Activated effector memory CD4-positive, alpha-beta T cell treated with Interleukin-2 at 50 U/mL for 16 hours (primary cell): ENCODE data around the gene GORASP1.

Experiments used
- DNase-seq: peaks from one replicate; pipeline ENCODE4 v3.0.0-alpha.2; 2020

Gene GORASP1

GRCh38 chr3:39124876-39125840 lies 17.7 kb upstream of the GORASP1 start:
- DNase-seq: no peak

DNA sequence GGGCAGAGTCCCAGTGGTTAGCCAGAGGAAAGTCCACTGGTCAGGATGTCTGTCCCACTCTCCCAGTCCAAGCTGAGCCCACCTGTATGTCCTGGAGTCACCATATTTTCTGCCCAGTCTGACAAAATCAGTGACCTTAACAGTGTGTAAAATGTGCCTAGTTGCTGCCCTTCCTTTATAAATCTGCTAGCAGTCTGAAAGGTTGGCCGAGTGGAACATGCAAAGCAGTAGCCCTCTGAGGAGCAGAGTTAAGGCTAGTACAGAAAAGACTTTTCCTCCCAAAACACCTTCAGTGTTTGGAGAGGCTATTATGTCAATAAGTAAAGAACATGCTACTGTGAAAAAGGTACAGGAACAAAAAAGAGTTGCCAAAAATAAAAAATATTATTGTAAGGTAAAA lies 15.4 kb upstream of the GORASP1 start:
- no peak for DNase-seq

- DNase-seq: no peak
Measured at GRCh38 chr3:39121621-39122020, 14.2 kb upstream of the GORASP1 start.

- DNase-seq: no peak
Measured at GRCh38 chr3:39118931-39119660, 11.7 kb upstream of the GORASP1 start.

- no peak for DNase-seq
Measured at GRCh38 chr3:39118079-39118478, 10.7 kb upstream of the GORASP1 start.

DNA sequence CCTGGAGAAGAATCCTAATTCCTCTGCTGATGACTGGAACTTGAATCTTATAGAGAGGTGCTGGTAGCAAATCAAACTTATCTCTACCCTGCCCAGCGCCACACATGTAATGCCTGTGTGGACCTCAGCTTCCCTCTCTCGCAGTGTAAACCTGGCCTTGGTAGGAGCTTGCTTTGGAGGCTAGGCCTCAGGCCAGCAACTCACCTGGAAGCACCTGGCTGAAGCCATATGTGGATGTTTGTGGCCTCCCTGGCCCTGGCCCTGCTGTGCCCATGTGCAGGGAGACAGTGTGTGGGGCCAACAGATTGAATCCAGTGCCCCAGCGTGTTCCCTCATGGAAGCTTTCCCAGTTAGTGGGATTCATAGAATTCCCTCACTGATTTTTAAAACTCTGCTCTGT lies 8.4 kb upstream of the GORASP1 start:
- DNase-seq: no peak

DNA sequence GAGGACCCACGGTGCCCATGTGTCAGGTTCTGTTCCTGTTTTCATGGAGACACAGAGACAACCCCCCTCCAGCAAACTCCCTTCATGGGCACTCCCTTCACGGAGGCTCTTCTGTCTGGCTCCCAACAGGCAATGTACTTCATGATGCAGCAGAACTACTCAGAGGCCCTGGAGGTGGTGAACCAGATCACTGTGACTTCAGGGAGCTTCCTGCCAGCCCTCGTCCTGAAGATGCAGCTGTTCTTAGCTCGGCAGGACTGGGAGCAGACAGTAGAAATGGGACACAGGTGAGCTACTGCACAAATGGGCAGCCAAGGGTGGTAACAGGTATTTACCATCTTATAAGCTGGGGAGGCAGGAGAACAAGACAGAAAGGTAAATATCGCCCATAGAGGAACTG lies 7.0 kb upstream of the GORASP1 start:
- DNase-seq: no peak

- no peak for DNase-seq
Measured at GRCh38 chr3:39113291-39113690, 5.9 kb upstream of the GORASP1 start.

GRCh38 chr3:39112535-39112934 lies 5.1 kb upstream of the GORASP1 start:
- DNase-seq: no peak

DNA sequence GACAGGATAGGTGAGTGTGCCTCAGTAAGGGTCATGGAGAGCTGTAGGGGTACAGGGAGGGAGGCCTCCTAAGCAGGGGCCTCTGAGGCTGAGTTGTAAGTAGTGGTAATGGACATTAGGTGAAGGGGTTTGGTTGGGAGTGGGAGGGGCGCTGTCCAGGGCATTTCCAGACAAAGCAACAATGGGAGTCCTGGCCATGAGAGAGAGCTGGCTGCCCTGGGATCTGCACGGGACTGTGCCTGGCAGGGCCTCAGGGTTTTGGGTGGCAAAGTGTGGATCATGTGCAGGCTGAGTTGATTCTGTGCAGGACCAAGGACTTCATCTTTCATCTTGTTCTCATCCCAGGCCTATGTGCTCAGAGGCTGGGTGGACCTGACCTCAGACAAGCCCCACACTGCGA lies 4.7 kb upstream of the GORASP1 start:
- DNase-seq: no peak

- DNase-seq: no peak
Measured at GRCh38 chr3:39110041-39110639, 2.7 kb upstream of the GORASP1 start.

- no peak for DNase-seq
Measured at GRCh38 chr3:39109086-39109485, 1.7 kb upstream of the GORASP1 start.

DNA sequence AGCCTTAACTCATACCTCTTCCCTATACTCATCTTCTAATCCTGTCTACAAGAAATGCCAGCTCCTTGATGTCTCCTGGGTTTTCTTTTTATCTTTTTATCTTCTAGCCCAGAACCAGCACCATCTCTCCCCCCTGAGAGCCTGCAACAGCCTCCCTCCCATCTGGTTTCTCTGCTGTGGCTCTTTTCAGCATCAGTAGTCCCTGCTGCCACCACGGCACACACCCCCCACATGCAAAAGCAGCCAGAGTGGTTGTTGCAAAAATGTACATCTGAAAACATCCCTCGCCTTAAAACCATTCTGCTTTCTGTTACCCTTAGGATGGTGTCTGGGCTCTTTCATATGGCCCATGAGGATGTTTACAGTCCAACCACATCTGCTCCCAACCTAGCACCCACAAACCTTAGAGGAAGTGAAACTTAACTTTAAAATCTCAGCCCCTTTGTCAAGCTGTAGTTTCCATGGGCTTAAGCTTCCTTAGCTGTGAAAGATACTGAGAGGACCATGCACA lies 828 bp upstream of the GORASP1 start:
- no peak for DNase-seq

DNA sequence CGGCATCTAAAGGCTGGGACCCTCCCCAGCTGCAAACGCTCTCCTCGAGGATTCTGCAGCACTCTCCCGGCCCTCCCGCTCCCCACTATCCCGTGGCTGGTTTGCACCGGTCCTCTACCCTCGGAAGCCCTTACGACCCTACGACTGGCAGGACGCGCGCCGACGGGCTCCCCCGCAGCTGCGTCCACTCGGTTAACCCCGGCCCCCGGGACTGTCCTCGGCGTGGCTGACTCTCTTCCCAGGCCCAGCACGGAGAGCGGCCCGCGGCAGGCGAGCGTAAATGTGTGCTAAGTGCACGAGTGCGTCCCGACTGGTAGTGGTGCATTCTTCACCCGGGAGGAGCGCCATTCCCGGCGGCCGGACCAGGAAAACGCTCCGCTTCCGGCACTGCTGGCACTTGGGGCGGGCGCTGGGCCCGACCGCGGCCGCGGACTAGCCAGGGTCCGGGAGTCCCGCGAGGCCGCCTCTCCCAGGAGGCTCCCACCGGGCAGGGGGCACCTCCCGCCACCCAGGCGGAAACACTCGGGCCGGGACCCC lies 508 bp downstream of the GORASP1 start:
- no peak for DNase-seq

DNA sequence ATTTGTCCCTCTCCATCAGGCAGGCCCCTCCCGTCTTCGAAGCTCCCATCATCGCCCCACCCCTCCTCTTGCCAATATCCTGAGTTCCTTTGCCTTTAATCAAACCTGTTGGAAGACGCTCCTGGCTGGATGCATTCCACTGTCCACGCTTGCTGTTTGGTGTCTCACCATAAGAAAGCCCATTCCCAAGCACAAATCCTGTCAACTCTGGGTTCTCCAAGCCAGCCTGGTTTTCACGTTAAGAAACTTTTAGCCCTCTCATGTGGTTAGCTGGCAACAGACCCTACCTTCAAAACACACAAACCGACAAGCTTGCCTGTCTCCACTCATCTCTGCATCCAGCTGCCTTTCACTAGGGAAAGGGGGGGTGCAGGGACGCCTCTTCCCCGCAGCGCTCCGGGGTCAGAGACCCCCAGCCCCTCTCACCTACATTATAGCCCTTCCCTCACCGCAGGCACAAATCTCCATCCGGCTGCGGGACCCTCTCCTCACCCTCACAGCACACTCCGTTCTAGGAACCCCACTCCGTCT lies 1.1 kb downstream of the GORASP1 start:
- DNase-seq: no peak

GRCh38 chr3:39105687-39106063 lies 1.8 kb downstream of the GORASP1 start:
- DNase-seq: no peak

DNA sequence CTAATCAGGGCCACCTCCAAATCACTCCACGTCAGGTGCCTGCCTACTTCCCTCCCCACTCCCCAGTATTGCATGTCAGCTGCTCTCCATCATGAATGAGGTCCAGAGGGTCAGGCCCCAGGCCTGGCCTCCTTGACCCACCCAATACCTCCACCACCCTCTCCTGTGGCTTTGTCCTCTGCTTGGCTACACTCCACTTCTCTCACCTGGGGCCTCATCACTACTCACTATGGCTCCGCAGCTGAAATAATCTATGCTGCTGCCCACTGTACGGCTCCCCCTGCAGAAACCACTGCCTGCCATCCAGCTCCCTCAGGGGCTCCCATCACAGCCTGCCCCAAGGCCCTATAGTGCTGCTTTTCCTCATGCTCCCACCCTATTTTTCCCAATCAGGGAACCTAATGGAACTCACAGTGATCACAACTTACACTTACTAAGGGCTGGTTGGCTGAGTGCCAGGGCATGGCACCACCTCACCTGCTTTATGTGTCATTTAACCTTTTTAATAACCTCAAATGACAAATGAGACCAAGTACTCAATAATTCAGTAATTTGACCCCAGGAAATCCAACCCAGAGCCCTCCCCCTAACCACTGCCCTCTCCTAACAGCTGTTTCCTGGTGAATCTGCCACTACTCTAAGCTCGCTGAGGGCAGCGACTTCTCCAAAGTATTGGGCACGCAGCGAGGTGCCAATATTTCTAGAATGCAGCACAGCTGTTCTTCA lies 2.3 kb downstream of the GORASP1 start:
- no peak for DNase-seq

DNA sequence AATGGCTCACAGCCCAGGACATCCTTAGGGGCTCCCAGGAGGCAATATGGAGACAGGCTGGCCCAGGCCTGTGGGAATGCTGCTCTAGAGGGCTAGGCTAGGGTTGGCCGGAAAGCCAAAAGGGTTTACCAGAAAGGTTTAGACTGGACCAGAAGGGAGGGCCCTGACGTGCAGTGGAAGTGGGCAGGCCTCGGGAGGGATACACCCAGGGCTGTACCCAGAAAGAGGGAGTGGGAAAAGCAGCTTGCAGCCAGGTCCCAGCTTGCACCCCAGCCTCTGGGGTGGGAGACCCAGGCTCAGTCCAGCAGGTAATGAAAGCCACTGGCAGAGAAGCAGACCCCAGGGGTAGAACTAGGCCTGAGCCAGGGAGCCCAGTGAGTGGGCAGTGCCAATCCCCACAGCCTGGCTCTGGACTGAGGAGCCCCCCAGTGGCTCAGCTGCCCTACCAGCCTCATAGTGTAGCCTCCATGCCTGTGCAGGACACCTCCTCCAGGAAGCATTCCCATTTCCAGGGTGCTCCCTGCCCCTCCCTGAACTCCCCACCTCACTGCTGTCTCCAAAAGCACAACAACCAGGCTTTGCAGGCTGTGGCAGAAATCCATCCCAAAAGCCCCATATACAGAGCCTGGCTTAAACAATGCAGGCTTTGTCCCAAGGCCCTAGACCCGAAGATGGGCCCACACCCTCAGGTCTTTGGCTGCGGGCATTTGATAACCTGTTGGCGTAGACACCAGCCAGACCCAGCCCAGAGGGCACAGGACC lies 3.5 kb downstream of the GORASP1 start:
- no peak for DNase-seq

DNA sequence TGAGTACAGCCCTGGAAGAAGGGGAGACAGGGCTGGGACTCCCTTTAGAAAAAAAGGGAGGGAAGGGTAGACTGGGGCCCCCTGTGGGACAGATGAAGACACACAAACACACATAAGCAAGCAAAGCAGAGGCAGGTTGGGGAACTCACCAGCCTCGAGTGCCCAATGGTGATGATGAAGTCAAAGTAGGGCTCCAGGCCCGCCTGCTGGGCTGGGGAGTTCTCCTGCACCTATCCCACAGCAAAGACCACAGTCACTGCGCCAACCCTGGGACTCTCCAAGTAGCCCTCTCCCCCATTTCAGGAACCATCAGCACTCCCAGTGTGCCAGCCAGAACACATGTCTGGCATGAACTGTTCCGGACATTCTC lies 4.1 kb downstream of the GORASP1 start:
- DNase-seq: no peak

DNA sequence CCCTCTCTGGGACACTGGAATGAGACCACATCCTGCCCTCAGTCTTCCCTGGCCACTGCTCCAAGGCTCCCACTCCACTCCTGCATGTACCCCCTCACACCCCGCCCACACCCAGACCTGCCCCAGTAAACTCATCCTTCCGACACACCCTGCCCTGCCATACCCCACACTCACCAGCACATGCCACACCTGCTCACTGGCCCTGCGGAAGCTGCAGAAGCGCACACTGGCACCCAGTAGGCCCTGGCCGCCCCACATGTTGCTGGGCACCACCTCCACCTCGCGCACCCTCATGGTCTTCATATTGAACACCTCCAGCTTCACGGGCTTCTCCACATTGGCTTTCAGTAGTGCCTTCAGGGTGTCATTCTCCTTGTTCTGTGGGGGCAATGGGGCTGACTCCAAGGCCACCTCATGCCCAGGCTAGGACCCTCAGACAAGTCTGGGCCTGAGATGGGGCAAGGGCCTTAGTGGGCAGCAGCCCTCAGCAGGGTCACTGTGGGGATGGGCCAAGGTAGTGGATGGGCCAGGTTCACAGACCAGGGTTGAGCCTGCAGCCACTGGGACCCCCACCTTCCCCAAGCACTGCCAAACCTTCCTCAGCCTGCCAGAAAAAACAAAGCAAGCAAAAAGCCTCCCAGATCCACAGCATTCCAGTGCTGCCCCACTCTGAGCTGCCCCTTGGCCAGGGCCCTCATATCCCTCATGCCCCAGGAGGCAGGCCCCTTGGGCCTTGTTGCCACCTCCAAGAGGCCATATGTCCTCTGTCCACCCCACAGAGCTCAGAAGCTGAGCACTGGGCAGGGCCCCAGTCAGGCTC lies 4.7 kb downstream of the GORASP1 start:
- no peak for DNase-seq
